GM12801 (cell line): ENCODE measurements around the gene SLC9B1.

Source experiments
- CTCF ChIP-seq: IDR thresholded peaks from one replicate; pipeline ENCODE4 v1.5.1; 2011; ENCODE audit warnings: control low read depth; ENCODE audit not compliant: insufficient read length; ENCODE audit errors: extremely low read depth

Gene SLC9B1

DNA sequence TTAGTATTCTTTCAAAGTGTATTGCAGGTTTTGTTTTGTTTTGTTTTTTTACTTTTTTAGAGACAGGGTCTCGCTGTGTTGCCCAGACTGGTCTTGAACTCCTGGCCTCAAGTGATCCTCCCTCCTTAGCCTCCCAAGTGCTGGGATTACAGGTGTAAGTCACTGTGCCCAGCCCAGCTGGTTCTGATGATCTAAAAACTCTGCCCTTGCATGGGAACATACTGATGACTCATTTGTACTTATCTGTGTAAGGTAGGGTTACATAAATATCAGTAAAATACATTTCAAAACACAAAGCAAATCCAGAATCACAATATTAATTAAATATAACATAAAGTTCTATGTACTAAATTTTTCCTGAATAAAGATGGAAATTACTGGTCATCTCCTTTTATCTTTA lies 7.4 kb upstream of the SLC9B1 start:
- no peak for TF ChIP-seq CTCF

DNA sequence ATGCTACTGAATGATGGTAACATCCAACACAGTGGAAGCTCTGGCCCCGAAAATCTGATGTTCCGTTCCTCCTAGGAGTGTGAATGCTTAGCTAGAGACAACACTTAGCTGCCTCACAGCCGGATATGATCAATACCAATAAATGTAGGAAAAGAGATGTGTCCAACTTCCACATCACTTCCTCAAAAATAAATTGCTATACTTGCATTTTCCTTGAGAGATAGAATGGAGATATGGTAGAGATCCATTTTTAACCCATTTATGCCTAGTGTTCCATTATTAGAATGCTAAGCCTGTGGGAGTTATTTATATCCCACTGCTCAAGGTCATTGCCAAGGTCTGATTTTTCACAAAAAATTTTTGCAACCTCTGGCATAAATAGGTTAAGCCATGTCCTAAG lies 5.5 kb upstream of the SLC9B1 start:
- TF ChIP-seq CTCF, result no peak

DNA sequence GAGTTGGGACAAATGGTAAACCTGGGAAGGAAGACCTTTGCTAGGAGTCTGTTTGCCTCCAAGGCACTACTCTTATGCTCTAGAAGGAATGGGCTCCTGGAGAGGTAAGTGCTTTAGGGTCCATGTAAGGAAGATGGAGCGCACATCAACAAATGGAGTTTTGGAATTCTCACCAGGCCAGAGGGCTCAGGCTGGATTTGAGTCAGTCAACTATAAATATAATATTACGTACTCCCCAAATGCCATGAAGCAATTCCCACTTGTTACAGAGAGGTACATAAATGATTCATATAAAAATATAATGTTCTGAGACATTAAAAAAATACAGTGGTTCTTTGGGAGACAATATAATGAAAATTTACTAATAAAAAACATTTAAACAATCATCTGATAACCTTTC lies 1.6 kb upstream of the SLC9B1 start:
- TF ChIP-seq CTCF, result no peak

GRCh38 chr4:103018391-103019307 lies 856 bp downstream of the SLC9B1 start:
- no peak for TF ChIP-seq CTCF

DNA sequence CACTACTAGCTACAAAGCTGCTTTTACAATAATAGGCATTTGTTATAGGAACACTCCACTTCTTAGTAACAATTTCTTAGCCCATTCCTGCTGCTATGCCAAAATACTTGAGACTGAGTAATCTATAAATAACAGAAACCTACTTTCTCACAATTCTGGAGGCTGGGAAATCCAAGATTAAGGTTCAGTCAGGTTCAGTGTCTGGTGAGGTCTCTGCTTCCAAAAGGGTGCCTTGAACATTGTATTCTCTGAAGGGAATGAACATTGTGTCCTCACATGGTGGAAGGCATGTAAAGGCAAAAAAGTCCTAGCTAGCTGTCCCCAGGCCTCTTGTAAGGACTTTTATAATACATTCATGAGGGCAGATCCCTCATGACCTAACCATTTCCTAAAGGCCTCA lies 7.0 kb downstream of the SLC9B1 start:
- no peak for TF ChIP-seq CTCF

- no peak for TF ChIP-seq CTCF
Measured at GRCh38 chr4:103012060-103012459, 7.4 kb downstream of the SLC9B1 start.

DNA sequence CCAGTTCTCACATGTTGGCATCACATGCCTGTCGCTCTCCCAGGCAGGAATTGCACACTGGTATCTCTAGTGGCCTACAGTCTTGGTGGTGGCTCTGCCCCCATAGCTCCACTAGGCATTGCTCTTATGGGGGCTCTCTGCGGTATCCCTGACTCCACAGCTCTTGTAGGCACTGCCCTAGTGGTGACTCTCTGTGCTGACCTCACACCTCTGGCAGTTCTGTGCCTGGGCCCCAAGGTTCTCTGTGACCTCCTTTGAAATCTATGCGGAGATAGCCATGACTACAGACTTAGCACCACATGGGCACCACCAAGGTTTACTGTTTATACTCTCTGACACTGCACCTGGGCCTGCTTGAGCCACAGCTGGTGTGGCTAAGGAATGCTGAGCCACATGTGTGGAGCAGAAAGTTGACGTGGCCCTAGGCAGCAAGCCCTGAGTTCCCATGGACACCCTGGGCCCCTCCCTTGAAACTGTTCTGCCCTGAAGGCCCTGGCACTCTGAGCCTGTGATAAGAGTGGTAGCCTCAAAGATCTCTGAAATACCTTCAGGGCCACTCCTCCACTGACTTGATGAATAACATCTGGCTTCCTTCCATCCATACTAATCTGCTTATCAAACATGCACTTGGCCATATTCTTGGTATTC lies 8.0 kb downstream of the SLC9B1 start:
- no peak for TF ChIP-seq CTCF
